NCI-H510A treated with DMSO at 0.1 percent for 48 hours (cell line): ENCODE measurements around the gene GPR141.
"Not testable (repeated sequence)": the region's sequence is repeated elsewhere in the genome, so short reads cannot be mapped to it uniquely, and the experiment has no call there.

Source experiments
- DNase-seq: peaks from one replicate; lab custom pipeline; 2025; lab: John Stamatoyannopoulos, UW

Gene GPR141

DNA sequence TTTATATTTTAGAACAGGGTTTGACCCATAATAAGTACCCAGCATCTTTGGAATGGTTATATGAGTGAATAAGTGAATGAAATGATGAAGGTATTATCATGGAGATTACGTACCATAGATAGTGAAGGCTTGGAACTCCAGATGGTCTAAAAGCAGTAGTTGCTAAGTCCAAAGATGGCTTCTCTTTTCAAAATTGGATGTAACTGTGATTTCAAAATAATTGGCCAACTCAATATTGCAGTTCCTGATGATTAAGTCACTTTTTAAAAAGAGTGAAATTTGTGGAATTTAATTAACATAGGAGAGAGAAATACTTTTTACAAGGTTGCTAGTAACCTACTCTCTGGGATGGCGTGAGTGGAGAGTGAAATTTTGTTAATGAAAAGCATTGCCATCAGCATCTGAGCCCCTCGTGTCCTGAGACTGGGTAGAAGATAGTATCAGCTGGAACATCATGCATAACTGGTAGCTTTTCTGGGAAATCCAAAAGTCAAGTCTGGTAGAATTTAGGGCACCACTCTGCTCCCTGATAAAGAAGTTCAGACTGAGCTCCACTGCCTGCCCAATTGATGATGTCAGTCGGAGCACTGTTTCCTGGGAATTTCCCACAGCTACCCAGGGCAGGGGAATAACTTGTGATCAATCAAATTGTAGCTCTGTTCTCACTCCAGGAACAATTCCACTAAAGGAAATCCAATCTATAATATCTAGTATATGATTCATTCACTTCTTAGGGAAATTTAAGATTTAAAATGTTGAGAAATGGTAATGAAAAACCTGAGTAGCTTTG, 3.2 kb downstream of the GPR141 start:
- DNase-seq = no peak

DNA sequence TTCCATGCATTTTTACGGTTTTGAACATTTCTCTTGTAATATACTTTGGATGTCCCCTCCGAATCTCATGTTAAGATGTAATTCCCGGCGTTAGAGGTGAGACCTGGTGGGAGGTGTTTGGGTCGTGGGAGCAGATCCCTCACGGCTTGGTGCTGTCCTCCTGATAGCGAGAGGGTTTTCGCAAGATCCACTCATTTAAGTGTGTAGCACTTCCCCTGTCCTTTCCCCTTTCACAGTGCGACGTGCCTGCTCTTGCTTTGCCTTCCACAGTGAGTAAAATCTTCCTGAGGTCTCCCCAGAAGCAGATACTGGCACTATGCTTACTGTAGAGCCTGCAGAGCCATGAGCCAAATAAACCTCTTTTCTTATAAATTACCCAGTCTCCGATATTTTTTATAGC, 6.6 kb downstream of the GPR141 start:
- no peak for DNase-seq

DNA sequence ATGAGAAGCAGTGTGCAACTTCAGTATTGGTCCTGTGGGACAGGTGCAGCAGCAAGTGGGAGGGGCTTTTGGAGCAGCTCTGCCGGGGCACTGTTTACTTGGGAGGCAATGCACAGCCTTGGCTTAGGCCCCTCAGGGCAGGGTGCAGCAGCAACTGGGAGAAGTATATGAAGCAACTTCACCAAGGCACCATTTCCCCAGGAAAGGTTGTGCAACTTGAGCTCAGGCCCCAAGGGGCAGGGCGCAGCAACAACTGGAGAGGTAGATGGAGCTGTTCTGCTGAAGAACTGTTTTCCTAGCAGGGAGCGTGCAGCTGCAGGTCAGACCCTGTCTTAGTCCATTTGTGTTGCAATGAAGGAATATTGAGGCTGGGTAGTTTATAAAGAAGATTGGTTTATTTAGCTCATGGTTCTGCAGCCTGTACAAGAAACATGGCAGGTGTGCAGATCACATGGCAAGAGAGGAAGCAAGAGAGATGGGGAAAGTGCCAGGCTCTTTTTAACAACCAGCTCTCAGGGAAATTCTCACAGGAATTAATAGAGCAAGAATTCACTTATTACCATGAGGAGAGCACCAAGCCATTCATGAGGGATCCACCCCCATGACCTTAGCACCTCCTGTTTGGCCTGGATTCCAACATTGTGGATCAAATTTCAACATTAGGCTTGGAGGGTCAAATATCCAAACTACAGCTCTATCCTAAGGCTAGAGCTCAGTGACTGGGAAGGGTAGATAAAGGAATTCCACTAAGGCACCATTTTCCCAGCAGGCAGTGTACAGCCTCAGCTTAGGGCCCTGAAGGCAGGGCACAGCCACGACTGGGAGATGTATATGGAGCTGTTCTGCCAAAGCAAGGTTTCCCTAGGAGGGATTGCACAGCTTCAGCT, 10.9 kb downstream of the GPR141 start:
- DNase-seq = peak; percentile 11

DNA sequence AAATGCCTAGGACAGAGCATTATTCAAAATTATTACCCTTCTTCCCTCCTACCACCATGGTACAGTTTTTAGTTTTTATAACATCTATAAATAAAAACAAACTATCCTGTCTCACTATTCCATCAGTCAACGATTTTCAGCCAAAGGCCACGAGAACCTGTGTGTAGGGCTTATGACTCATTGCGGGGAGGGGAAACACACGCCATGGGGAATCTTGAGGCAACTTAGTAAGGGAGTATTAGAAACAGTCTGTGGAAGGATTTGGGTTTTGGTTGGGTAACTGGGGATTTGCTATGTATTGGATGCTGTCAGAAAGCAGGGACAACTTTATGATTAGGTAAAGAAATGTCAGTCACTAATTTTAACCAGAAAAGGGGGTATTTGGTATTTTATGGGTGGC, 14.7 kb downstream of the GPR141 start:
- no peak for DNase-seq

DNA sequence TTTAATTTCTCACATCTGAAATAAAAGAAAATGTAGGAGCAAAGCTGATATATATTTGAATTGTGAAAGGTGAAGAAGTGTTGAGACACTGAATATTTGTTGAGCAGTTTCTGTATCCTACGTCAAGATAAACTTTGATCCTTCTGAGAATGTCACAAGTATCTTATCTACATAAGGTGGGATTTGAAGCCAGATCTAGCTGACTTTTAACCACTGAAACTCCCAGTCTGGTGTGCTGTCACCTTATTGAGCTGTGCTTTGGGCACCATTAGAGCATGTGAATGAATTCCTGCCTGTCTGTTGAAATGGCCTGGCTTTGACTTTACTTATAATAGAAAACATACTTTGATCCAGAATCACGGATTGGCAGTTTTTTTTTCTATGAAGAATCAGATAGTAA, 15.2 kb downstream of the GPR141 start:
- no peak for DNase-seq

DNA sequence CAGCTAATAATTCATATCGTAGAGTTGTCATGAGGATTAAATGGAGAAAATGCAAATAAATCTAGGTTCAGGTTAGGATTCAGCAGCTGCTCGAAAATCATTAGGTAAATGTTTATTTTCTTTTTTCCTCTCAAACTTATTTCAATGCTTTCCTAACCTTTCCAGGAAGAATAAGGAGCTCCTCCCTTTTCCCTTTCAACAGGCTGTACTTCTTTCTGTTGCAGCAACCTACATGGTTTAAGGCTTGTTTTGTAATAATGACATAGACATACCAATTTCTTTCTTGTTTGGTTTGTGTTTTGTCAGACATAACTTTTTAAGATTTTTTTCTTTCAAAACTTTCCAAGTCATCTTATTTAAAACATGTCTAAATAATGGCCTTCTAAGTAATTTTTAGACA, 18.2 kb downstream of the GPR141 start:
- DNase-seq = no peak

DNA sequence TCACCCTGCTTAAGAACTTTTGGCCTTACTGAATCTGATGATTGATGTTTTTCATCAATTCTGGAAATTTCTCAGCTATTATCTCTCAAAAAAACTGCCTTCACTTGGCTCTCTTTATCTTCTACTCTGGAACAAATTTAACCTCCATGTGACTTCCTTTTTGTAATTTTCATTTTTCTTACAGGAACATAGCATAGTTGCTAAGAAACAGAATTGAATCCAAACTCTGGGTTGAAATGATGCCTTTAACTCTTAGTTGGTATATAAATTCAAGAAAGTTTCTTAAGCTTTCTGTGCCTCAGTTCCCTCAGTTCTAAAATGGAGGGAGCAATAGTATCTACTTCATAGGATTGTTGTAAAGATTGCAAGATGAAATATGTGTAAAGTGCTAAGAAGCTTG, 19.8 kb downstream of the GPR141 start:
- DNase-seq = no peak

DNA sequence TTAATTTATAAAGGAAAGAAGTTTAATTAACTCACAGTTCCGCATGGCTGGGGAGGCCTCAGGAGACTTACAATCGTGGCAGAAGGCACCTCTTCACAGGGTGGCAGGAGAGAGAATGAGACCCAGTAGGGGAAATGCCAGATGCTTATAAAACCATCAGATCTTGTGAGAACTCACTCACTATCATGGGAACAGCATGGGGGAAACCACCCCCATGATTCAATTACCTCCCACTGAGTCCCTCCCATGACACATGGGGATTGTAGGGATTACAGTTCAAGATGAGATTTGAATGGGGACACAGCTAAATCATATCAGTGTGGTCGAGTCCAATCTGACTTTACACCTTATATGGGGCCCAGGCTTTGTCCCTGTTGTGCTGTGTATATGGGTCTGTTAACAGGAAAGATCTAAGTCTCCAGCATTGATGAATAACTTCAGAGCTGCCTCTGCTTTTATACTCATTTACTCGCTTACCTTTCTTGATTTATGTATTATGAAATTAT, 20.8 kb downstream of the GPR141 start:
- DNase-seq = not testable (repeated sequence)

DNA sequence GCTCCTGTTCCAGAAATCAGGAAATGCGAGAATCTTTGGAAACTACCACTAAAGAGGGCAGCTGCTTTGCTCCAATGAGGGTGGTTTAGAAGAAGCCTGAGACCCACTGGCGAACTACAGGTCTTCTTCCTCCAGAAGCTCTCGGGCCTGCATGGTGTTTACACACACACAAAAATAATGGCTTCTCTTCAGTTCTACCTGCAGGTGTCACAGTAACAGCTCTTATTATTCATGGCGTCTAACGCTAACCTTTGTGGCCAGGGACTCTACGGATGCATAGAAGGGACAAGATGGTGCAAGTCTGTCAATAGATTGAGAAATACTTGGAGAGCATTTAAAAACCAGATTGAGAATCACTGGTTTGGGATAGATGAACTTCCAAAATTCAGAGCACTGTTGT, 22.4 kb downstream of the GPR141 start:
- peak; percentile 37 for DNase-seq

DNA sequence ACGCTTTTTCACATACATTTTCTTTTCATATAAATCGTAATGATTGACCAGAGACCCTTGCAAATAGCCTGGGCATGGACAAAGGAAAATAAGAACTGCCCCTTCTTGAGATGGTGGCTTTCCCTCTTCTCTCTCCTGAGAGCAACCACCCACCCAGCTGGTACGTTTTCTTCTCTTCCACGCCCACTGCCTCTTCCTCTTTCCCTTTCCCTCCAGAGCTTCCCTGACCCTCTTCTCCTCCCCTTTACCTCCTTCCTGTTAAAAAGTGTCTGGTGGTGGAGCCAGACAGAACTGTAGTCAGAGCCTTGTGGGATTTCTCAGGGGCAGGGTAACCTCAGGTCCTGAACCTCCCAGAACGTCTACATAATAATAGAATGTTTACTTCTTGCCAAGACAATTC, 23.2 kb downstream of the GPR141 start:
- DNase-seq = no peak

DNA sequence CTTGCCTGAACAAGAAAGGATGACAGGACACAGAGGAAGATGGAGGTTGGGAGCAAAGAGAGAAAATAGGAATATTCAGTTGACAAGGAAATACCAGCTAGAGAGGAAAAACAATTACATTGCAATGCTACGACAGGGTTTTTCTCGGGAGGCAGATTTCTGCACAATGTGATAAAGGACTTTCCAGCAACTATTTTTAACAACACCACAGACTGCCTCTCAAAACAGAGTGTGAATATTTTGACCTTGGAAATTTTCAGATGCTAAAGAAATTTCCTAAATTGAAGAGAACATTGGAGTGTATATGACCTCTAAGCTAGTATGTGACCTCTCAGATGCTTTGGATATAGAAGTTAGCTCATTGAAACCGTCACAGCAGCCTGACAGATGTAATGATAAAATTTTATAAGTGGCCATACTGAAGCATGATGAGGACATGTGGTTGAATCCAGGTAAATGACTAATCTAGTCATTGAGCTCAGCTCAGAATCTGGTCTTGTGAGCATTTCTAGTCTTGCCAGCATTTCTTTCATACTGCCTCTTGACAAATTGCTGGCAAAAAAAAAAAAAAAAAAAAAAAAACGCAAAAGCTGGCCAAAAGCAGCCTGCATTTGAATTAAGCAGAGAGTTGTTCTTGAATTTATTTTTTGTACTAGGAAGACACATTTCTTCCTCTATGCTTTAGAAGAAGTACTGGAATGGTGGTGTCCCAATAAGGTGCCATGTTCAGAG, 24.4 kb downstream of the GPR141 start:
- DNase-seq = no peak

DNA sequence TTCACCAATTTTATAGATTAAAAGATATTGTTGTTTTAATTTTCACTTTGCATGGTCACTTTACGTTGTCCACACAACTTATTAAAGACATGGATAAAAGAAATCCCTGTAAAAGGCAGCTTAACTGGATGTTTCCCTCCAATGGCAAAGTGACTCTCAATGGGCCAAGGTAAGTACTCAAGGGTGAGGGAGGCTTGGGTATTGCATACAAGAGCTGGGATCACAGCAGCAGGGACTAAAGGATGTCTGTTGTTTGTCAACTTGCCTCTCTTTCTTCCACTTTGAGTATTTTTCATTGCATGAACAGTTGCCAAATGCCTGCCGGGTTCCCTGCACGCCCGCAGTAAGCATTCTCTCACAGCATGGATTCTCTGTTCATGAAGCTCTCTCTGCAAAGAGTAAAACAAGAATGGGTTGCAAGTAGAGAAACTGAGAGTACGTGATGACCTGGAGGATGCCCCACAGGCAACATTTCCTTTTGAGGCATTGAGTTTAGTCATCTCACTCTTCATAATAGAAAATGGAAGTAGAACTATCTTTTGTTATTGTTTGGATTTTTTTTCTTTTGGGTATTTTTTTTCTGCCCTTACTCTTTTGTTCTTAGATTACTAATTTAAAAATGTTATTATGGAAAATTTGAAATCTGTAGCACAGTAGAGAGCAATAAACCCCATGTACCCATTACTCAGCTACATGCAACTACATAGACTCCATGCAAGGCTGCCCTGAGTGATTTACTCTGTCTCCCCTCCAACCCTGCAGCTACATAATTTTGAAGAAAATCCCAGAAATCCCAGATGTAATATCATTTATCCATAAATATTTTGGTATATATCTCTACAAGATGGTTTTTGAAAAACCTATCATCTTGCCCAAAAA, 26.3 kb downstream of the GPR141 start:
- DNase-seq = no peak

DNA sequence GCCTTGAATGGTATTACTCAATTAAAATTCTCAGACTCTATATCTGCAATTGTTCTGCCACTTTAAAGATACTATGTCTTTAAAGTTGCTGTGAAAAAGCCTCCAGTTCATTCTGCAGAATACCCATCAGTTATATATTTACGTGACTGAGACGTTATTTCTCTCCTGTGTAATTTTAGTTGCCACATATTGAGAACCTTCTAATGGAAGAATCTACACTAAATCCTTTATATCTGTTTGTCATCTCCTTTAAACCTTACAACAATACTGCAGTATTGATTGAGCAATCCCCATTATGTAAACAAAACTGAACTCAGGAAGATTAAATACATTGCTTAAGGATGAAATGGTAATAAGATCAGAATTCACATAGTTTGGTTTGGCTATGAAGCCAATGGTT, 30.0 kb downstream of the GPR141 start:
- peak; percentile 4 for DNase-seq

DNA sequence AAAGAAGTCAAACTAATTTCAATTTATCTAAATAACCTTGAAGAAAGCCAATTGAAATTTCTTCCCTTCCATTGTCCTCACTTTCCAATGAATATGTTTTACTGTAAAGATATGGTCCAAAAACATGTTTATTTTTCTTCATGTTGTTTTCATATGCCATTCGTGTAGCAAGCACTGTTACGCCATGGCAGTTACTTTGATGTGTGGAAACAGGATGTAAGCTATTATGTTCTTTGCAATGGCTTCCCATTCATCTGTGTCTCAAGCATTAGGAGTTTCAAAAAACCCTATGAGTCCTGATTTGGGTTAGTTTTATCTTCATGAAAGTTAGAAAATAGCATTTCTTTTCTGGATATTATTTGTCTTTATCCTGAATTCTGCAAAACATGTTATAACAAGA, 31.0 kb downstream of the GPR141 start:
- DNase-seq = peak; percentile 20

DNA sequence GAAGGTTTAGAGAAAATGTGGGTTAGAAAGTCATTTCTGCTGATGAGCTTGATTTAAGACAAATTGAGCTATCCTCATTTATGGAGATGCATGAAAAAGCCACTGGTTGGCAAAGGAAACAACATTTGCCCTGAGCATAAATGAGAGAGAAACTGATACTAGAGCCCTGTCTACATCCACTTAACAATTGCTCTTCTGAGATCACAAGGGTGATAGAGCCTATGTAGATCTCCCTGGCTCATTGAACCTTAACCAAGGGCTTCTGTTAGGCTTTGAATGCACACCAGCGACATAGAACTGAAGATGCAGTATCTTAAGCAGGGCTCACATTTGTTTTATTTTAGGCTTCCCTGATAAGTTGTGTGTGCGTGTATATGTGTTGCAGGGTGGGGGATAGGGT, 35.0 kb downstream of the GPR141 start:
- no peak for DNase-seq

DNA sequence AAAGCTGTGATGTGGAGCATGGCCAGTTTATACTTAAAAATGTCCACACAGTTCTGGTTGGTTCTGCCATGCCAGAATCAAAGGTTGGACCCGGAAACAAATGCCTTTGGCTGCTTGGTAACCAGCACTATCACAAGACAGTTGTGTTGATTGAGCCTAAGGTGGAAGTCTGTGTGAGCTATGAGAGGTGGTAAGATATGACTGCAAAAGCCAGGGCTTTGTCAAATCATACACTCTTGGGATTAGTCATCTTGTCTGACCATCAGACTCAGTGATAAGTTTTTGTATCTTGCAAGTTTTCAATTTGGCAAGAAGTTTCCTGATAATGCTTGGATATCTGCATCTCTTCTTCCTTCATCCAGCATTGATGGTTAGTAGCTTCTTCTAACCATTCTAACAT, 35.5 kb downstream of the GPR141 start:
- no peak for DNase-seq

DNA sequence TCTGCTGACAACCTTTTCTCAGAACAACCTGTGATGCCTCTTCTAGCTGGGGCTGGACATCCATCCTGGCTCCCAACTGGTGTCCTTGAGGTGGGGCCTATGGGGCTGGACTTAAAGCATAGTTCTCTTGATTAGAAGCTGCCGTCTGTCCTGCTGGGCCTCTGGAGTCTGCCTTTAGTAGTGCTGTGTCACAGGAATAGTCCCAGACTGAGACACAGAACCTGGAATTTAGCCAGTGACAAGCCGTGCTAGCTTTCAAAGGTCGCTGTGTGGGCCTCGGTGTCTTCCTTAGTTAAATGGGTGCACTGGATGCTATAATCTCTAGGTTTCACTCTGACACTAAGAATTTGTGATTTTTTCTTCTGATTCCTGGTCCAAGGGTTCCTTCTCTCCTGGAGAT, 41.2 kb downstream of the GPR141 start:
- no peak for DNase-seq

DNA sequence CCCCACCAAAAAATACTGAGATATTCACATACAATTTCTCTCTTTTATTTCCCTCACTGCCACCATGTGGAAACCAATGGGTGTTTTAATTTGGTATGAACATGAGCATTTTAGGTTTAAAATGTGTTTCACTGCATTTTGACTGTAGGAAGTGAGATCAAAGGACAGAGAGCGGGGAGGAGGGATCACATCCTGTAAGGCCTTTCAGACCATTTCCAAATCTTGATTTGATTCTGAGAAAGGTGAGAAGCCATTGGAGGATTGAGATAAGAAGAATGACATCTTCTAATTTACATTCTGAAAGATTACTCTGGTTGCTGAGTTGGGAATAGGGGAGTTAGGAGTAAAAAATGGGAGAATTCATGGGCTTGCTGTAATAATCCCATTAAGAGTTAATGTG, 42.5 kb downstream of the GPR141 start:
- DNase-seq = no peak

DNA sequence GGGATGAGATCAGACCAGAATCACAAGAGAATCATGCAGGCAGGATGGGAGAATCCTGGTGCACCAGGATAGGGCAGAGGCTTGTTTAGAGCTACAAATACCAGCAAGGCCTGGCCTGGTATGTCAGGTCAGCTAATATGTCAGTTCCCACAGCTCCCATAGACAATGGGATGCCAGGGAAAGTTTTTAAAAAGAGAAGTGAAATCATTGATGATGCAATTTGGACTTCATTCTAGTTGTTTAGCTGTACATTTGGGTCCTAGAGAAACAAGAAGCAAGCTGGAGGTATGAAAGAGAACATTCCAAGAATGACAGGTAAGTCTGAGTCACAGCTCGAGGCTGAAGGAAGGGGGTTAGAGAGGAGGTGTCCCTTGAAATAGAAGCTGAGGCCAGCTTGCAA, 45.2 kb downstream of the GPR141 start:
- DNase-seq = no peak

DNA sequence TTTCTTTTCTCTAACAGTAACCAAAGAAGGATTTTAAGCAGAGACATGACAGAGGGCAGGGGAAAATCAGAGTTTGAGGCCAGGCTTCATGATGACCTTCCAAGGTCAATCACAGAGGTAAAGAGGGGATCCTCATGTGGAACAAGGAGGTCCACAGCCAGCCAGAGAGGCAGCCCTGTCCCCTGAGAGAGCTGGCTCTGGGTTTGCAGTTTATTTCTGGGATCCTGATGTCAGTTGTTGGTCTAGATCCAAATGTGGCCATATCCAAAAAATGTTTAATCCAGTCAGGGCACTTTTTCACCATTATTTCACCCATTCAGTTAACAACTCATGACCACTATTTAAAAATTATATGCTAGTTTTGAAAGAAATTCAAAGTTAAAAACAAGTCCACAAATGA, 45.6 kb downstream of the GPR141 start:
- DNase-seq = no peak

DNA sequence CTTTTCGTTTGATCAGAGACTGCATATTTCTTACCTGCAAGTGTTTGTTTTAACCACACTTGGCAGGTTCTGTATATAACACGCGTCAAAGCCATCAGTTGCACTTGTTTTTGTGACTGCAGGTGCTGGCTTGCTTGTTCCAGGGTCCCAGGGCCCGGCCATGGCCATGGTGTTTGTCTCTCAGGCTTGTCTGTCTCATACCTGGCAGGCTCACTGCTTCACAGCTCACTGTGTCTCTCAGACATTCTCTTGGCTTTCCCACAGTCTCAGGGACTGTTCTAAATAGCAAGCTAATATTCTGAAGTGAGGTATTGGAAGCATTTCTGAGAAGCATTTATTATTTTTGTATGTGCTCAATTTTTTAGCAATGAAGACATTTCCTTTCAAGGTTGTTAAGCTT, 46.9 kb downstream of the GPR141 start:
- DNase-seq = peak; percentile 10

DNA sequence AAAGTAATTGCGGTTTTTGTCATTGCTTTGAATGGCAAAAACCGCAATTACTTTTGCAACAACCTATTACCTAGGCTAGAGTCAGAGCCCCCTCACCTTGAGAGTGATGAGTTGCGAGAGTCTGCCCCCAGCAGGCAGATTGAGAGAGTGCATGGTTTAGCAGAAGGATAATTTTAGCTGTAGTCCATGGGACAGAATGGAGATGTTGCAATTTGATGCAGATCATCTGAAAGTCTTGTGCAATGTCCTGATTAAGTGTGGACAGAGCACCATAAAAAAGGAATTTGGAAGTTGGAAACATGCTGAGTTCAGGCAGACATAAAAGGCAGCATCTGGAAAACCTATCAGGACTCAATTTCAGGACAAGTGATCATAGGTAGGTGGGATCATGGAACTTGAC, 48.7 kb downstream of the GPR141 start:
- peak; percentile 37 for DNase-seq
